ENCODE data around the gene PPP1CA. TPM values are rescaled to one million over a fixed set of nuclear protein-coding genes. Genes with fewer than 3 reads are reported as not detected.

The PPP1CA gene
- total RNA-seq, 1 experiment from 2014 or later = 449 TPM

DNA sequence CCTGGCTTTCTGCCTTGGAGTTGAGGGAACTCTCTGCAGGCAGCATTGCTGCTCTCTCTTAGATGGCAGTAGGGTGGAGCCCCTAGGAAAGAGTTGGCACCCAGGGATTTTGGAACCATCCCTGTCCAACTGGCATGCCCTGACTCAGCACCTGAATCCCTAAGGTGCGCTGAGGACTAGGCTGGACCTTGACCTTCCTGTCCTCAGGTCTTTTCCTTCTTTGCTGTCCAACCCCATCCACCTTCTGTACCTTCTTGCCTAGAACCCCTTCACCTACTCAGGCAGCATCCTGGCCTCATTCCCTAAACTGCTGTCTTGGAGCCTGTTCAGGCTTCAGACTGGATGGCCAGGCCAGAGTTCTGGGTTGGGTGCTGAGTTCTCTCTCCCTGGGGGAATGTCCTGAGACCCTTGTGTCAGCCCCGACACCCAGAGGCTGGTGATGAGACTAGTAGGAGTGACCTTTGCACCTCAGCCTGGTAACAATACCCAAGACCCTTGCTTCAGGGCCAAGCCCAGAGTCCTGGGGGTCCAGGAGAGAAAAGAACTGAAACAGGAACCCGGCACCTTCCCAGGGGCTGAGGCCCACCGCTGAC lies 45.8 kb downstream of the PPP1CA start:
- peak overlapping the region; percentile 79 for H3K9ac ChIP-seq (ENCODE audit: low read length)
- ChIA-PET CTCF (interaction anchor here (0.6 to 4.1 kb wide), 3 partner anchors 10 to 27 kb away, joined by 10 to 46 read pairs (median 10); no protein-coding TSS in a partner anchor), POLR2A (ENCODE audit: unreplicated experiment) (interaction anchor here (1.8 kb wide), 1 partner anchor 10 kb away, joined by 8 read pairs; no protein-coding TSS in a partner anchor)
- TF ChIP-seq EZH2phosphoT487 (IDR thresholded peaks at IDR 0.05; ENCODE audit: borderline replicate concordance, low read length) (no peak), EZH2 (IDR thresholded peaks at IDR 0.05; ENCODE audit: low read length, unreplicated experiment) (no peak)
- no peaks in the 10 kb centered on the region for H3K27me3 ChIP-seq (ENCODE audit: low read length)
- no peaks in the 10 kb centered on the region for H3K9me2 ChIP-seq (replicated peaks; ENCODE audit: low read length)
- peak overlapping the region; percentile 92 for H3K4me2 ChIP-seq (ENCODE audit: low read length)
- peaks cover 64% of the 10 kb centered on the region for H3K4me1 ChIP-seq (ENCODE audit: insufficient read depth, low read length)
- no peaks in the 10 kb centered on the region for H3K36me3 ChIP-seq (ENCODE audit: low read depth, low read length)
- peaks cover 14% of the 10 kb centered on the region for H3K79me2 ChIP-seq (ENCODE audit: low read length)
- ATAC-seq (no peak), DNase-seq (no peak)
- BruUV-seq (replicated peaks) = no TSS peak
- intact Hi-C loops (cut with micrococcal nuclease) = no loop called here
- peaks cover 17% of the 10 kb centered on the region for H3F3A ChIP-seq (ENCODE audit: low read length, unreplicated experiment)
- no peak overlapping the region for H3K4me3 ChIP-seq (ENCODE audit: low read length)
- no peaks in the 10 kb centered on the region for H3K9me3 ChIP-seq (ENCODE audit: low read length)
- H4K20me1 ChIP-seq (ENCODE audit: low read length) = no peaks in the 10 kb centered on the region
- H3K27ac ChIP-seq (ENCODE audit: low read length) = peak overlapping the region; percentile 93
- no peak overlapping the region for H2AFZ ChIP-seq (ENCODE audit: low read length)

DNA sequence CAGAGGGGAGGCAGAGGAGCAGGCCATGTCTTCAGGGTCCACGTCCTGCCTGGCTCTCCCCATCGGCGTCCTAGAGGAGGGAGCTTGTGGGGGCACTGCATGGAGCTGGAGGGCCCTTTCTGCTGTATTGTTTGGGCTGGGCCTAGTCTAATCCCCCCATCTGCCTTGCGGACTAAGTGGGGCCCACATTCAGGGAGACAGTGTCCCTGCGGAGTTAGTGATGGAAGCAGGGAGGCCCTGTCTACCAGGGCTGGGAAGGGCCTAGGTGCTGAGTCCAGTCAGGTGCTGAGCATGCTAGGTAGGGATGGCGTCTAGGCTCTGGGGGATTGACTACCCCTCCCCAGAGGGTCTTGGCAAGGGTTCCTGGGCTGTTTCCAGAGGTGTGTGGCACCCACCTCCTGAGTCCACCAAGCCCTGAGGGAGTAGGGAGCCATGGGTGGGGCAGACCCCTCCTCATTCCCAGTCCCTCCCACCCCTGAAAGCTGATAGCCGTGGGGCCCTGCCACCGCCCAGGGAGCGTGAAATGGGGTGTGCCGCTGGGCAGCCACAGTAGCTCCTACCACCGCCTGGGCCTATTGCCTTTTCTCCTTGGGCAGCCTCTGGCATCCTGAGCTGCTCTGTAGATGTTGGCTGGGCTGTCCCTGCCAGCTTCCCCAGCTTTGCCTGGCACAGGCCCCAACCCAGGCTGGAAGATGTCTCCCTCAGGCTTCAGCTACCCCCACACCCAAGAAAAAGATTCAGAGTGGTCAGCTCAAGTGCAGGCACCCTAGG lies 46.5 kb downstream of the PPP1CA start:
- H3K36me3 ChIP-seq (ENCODE audit: low read depth, low read length) = no peaks in the 10 kb centered on the region
- H3K9me3 ChIP-seq (ENCODE audit: low read length) = no peaks in the 10 kb centered on the region
- peaks cover 64% of the 10 kb centered on the region for H3K4me1 ChIP-seq (ENCODE audit: insufficient read depth, low read length)
- no peak for DNase-seq
- no TSS peak for BruUV-seq (replicated peaks)
- no peaks in the 10 kb centered on the region for H3K9me2 ChIP-seq (replicated peaks; ENCODE audit: low read length)
- ChIA-PET POLR2A (ENCODE audit: unreplicated experiment) (interaction anchor here (0.6 to 1.8 kb wide), 2 partner anchors 9 to 1663 kb away, joined by 3 to 8 read pairs; no protein-coding TSS in a partner anchor), CTCF (interaction anchor here (0.6 to 4.1 kb wide), 4 partner anchors 9 to 37 kb away, joined by 4 to 46 read pairs (median 10); partner anchors contain the start of gene RAD9A)
- H3F3A ChIP-seq (ENCODE audit: low read length, unreplicated experiment) = peaks cover 17% of the 10 kb centered on the region
- peak overlapping the region; percentile 92 for H3K4me2 ChIP-seq (ENCODE audit: low read length)
- no peak overlapping the region for H2AFZ ChIP-seq (ENCODE audit: low read length)
- no peaks in the 10 kb centered on the region for H3K27me3 ChIP-seq (ENCODE audit: low read length)
- H3K79me2 ChIP-seq (ENCODE audit: low read length) = peaks cover 14% of the 10 kb centered on the region
- peak overlapping the region; percentile 10; the same call in 1 of the 2 replicates for H3K4me3 ChIP-seq (ENCODE audit: low read length)
- H3K9ac ChIP-seq (ENCODE audit: low read length) = peak overlapping the region; percentile 79
- TF ChIP-seq, protein P1, sequence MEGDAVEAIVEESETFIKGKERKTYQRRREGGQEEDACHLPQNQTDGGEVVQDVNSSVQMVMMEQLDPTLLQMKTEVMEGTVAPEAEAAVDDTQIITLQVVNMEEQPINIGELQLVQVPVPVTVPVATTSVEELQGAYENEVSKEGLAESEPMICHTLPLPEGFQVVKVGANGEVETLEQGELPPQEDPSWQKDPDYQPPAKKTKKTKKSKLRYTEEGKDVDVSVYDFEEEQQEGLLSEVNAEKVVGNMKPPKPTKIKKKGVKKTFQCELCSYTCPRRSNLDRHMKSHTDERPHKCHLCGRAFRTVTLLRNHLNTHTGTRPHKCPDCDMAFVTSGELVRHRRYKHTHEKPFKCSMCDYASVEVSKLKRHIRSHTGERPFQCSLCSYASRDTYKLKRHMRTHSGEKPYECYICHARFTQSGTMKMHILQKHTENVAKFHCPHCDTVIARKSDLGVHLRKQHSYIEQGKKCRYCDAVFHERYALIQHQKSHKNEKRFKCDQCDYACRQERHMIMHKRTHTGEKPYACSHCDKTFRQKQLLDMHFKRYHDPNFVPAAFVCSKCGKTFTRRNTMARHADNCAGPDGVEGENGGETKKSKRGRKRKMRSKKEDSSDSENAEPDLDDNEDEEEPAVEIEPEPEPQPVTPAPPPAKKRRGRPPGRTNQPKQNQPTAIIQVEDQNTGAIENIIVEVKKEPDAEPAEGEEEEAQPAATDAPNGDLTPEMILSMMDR (conservative IDR thresholded peaks at IDR 0.05; ENCODE audit: low read depth, low read length) = no peak
- TF ChIP-seq EZH2phosphoT487 (IDR thresholded peaks at IDR 0.05; ENCODE audit: borderline replicate concordance, low read length) = no peak
- no peak for TF ChIP-seq EZH2 (IDR thresholded peaks at IDR 0.05; ENCODE audit: low read length, unreplicated experiment)
- intact Hi-C loops (cut with micrococcal nuclease) = no loop called here
- peak overlapping the region; percentile 93 for H3K27ac ChIP-seq (ENCODE audit: low read length)
- no peak for ATAC-seq
- no peaks in the 10 kb centered on the region for H4K20me1 ChIP-seq (ENCODE audit: low read length)
